Uterus (tissue), 4 donors: ENCODE results near the gene FIBP. TPM values are rescaled to one million over a fixed set of nuclear protein-coding genes. Genes with fewer than 3 reads are reported as not detected.
A peak's percentile ranks its signal among the peaks of the same experiment; 100 is the strongest.

Experiments
- DNase-seq, 2 donors: peaks; one replicate each; pipeline ENCODE4 v3.0.0-alpha.2; 2019 to 2020
- H3K27ac ChIP-seq, 2 donors: fragments of 200-600 bp; sonication (generic); 1 replicate in 1 of 2; 2 replicates in 1 of 2; pipeline ENCODE4 v1.5.1; 2016 to 2018
- H3K27me3 ChIP-seq, 2 donors: fragments of 200-600 bp; sonication (generic); one replicate each; pipeline ENCODE4 v1.5.1; 2018 to 2019; ENCODE audit warnings: control low read depth in 1 of 2
- H3K36me3 ChIP-seq, 2 donors: fragments of 200-600 bp; sonication (generic); one replicate each; pipeline ENCODE4 v1.5.1; 2019; ENCODE audit warnings: control low read depth in 1 of 2
- H3K4me1 ChIP-seq, 2 donors: fragments of 200-600 bp; sonication (generic); one replicate each; pipeline ENCODE4 v1.5.1; 2018 to 2019; ENCODE audit warnings: control low read depth in 1 of 2
- H3K4me3 ChIP-seq, 2 donors: fragments of 200-600 bp; sonication (generic); 1 replicate in 1 of 2; 2 replicates in 1 of 2; pipeline ENCODE4 v1.5.1; 2018 to 2019; ENCODE audit warnings: mild to moderate bottlenecking in 1 of 2
- H3K9me3 ChIP-seq, 2 donors: fragments of 200-600 bp; sonication (generic); one replicate each; pipeline ENCODE4 v1.5.1; 2019; ENCODE audit warnings: control low read depth in 1 of 2
- POLR2A ChIP-seq, 2 donors: fragments of 450-650 bp; IDR thresholded peaks; one replicate each; pipeline ENCODE4 v1.6.1; 2016; ENCODE audit warnings: antibody characterized with exemption in 2 of 2, mild to moderate bottlenecking in 1 of 2, moderate library complexity in 1 of 2
- intact Hi-C: fragments of 100-400 bp; cut with DNase I; formaldehyde crosslinking; loops from one replicate; pipeline ENCODE4 v1.15.1; 2023; ENCODE audit warnings: low total_unique reads
- total RNA-seq, 4 donors: library from RNA; depleted of rRNA in 3 of 4; stranded (reverse); fragments of >200 nt in 3 of 4; gene quantifications; one replicate each; pipeline versions ENCODE4 v1.1.0 to v1.2.4, GENCODE V29; 2014 to 2023
- TF ChIP-seq, protein P1 (sequence below), 4 experiments: fragments of 200-600 bp in 2 of 4; fragments of 450-650 bp in 2 of 4; sonication (generic) in 2 of 4; IDR thresholded peaks; one replicate each; pipeline ENCODE4 v1.5.1; 2016 to 2019; ENCODE audit warnings: antibody characterized with exemption in 4 of 4, mild to moderate bottlenecking in 2 of 4, moderate library complexity in 1 of 4
- donor health status: DM: yes; HTN: yes; CAD: no.

The FIBP gene
- total RNA-seq, 4 donors from 2014 or later, result 39.7 to 239 (median 52.2) TPM

DNA sequence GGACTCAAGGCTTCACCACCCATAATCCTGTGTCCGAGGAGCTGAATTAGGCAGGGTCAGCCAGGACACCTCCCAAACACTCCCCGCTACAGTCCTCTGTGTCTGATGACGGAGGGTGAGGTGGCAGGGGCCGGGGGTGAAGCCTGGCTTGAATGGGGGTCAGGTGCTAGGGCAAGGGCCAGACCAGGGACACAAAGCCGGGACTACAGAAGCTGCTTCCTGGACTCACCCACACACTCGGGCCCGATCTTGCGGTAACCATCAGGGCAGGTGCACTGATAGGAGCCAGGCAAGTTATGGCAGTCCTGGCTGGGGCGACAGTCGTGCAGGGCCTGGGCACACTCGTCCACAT, 18.0 kb downstream of the FIBP start:
- Histone ChIP-seq H3K36me3 (no peaks in the 10 kb centered on the region), H3K4me3 (no peak overlapping the region), H3K9me3 (no peaks in the 10 kb centered on the region), H3K27me3 (no peaks in the 10 kb centered on the region), H3K27ac (no peak overlapping the region), H3K4me1 (peaks cover 0 to 8% of the 10 kb centered on the region in 2 donors)
- TF ChIP-seq, protein P1, sequence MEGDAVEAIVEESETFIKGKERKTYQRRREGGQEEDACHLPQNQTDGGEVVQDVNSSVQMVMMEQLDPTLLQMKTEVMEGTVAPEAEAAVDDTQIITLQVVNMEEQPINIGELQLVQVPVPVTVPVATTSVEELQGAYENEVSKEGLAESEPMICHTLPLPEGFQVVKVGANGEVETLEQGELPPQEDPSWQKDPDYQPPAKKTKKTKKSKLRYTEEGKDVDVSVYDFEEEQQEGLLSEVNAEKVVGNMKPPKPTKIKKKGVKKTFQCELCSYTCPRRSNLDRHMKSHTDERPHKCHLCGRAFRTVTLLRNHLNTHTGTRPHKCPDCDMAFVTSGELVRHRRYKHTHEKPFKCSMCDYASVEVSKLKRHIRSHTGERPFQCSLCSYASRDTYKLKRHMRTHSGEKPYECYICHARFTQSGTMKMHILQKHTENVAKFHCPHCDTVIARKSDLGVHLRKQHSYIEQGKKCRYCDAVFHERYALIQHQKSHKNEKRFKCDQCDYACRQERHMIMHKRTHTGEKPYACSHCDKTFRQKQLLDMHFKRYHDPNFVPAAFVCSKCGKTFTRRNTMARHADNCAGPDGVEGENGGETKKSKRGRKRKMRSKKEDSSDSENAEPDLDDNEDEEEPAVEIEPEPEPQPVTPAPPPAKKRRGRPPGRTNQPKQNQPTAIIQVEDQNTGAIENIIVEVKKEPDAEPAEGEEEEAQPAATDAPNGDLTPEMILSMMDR (IDR thresholded peaks at IDR 0.05), result no peak
- no peak for TF ChIP-seq POLR2A (IDR thresholded peaks at IDR 0.05)
- intact Hi-C loops, result no loop called here
- no peak for DNase-seq

- intact Hi-C loops, result no loop called here
- TF ChIP-seq, protein P1 (IDR thresholded peaks at IDR 0.05), result no peak
- no peak for TF ChIP-seq POLR2A (IDR thresholded peaks at IDR 0.05)
- H3K4me1 ChIP-seq, result peaks cover 0 to 8% of the 10 kb centered on the region in 2 donors
- H3K27me3 ChIP-seq, result no peaks in the 10 kb centered on the region
- H3K9me3 ChIP-seq, result no peaks in the 10 kb centered on the region
- H3K36me3 ChIP-seq, result no peaks in the 10 kb centered on the region
- peak overlapping the region in 1 of 2 donors; percentile 5 for H3K27ac ChIP-seq
- DNase-seq, result no peak
- H3K4me3 ChIP-seq, result no peak overlapping the region
These were observed 18.5 kb downstream of the FIBP start for GRCh38 chr11:65869643-65870306.

DNA sequence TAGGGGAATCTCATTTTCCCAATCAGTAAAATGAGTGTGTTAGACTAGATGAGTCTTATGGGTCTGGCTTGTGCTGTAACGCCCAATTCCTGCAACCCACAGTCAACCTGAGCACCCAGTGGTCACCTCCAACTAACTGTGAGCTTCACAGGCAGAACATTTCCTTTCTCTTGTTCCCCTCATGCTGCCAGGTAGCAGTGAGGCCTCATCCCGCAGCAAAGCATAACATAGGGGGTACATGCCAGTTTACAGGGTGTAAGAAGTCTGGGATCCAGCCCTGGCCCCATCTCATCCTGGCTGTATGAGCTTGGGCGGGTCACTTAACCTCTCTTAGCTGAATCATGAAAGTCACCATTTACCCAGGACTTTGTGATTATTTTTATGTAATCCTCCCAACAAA, 19.4 kb downstream of the FIBP start:
- no peaks in the 10 kb centered on the region for H3K9me3 ChIP-seq
- no peak for DNase-seq
- H3K4me1 ChIP-seq, result peaks cover 0 to 8% of the 10 kb centered on the region in 2 donors
- TF ChIP-seq POLR2A (IDR thresholded peaks at IDR 0.05), result no peak
- TF ChIP-seq, protein P1 (IDR thresholded peaks at IDR 0.05), result no peak
- no peak overlapping the region for H3K4me3 ChIP-seq
- no peaks in the 10 kb centered on the region for H3K36me3 ChIP-seq
- intact Hi-C loops, result no loop called here
- H3K27ac ChIP-seq, result no peak overlapping the region
- no peaks in the 10 kb centered on the region for H3K27me3 ChIP-seq

DNA sequence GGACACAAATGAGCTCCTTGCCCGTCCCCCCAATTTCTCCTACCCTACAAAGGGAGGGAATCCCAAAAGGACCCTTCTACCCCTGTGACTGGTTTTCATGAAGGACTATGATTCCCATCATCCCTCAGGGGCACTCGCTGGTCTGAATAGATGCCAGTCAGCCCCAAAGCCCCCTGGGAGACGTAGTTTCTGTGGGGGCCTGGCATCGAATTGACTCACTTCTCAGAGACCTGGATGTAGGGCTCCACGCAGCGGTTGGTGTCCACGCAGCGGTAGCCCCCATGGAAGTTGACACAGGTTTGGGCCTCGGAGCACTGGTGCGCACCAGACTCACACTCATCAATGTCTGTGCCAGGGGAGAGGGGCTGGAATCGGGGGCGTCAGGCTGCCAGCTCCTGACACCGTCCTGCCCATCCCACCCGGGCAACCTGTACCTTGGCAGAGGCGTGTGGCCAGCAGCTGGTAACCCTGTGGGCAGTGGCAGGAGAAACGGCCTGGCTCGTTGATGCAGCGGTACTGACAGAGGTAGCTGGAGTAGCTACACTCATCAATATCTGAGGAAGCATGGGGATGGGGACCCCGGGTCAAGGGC, 20.1 kb downstream of the FIBP start:
- H3K27ac ChIP-seq, result no peak overlapping the region
- H3K36me3 ChIP-seq, result no peaks in the 10 kb centered on the region
- intact Hi-C loops, result no loop called here
- TF ChIP-seq POLR2A (IDR thresholded peaks at IDR 0.05), result no peak
- TF ChIP-seq, protein P1 (IDR thresholded peaks at IDR 0.05), result no peak
- H3K9me3 ChIP-seq, result no peaks in the 10 kb centered on the region
- peaks cover 0 to 8% of the 10 kb centered on the region in 2 donors for H3K4me1 ChIP-seq
- H3K4me3 ChIP-seq, result no peak overlapping the region
- no peaks in the 10 kb centered on the region for H3K27me3 ChIP-seq
- peak in 1 of 2 donors; percentile 42 for DNase-seq

GRCh38 chr11:65867284-65868071, 20.8 kb downstream of the FIBP start:
- peak in 1 of 2 donors; percentile 40 for DNase-seq

More at GRCh38 chr11:65867284-65868071, 20.8 kb downstream of the FIBP start:
- Histone ChIP-seq H3K9me3 (no peaks in the 10 kb centered on the region), H3K4me1 (peaks cover 0 to 8% of the 10 kb centered on the region in 2 donors), H3K27ac (no peak overlapping the region), H3K27me3 (no peaks in the 10 kb centered on the region), H3K4me3 (no peak overlapping the region), H3K36me3 (no peaks in the 10 kb centered on the region)
- TF ChIP-seq POLR2A (IDR thresholded peaks at IDR 0.05), result no peak
- TF ChIP-seq, protein P1 (IDR thresholded peaks at IDR 0.05), result no peak
- intact Hi-C loops, result no loop called here
